HepG2 (cell line): ENCODE results near the gene MYH7. TPM values are rescaled to one million over a fixed set of nuclear protein-coding genes. Genes with fewer than 3 reads are reported as not detected.
"Not testable (repeated sequence)": the region's sequence is repeated elsewhere in the genome, so short reads cannot be mapped to it uniquely, and the experiment has no call there.

Experiments
- ATAC-seq: fragments of 200-7000 bp; cut with Tn5 transposase; 3 replicates; pipeline ENCODE4 v1.9.1; 2020; ENCODE audit warnings: mild to moderate bottlenecking, moderate library complexity
- BruUV-seq: library from RNA; stranded (reverse); fragments of 400-500 nt; replicated peaks from 2 replicates; lab custom pipeline; 2021; lab: Mats Ljungman, UMichigan
- CTCF ChIA-PET: fragments of 300-600 bp; formaldehyde crosslinking; extraction: SDS; loops from one replicate; lab custom pipeline; 2021; ENCODE audit warnings: low total read pairs, inconsistent platforms, low intra/inter-chr PET ratio; lab: Yijun Ruan, JAX
- POLR2A ChIA-PET: fragments of 350-600 bp; sonication (Branson Sonifier 250); formaldehyde crosslinking; loops from one replicate; lab custom pipeline; 2020; ENCODE audit warnings: antibody characterized with exemption, inconsistent platforms; lab: Yijun Ruan, JAX
- DNase-seq: peaks from one replicate; pipeline ENCODE4 v3.0.0-alpha.2; 2015; ENCODE audit warnings: low spot score
- FAIRE-seq: peaks from 3 replicates; lab custom pipeline; 2011; peaks lifted over from hg19 to GRCh38; lab: Jason Lieb, UNC
- H2AFZ ChIP-seq: one replicate; pipeline ENCODE4 v1.6.1; 2011; ENCODE audit warnings: low read length, inconsistent platforms
- H3K27ac ChIP-seq: fragments of 300-600 bp; 3 replicates; pipeline ENCODE4 v1.8.0; 2011; ENCODE audit warnings: mixed run types, mild to moderate bottlenecking, mixed read lengths, low read length, inconsistent platforms; ENCODE audit not compliant: insufficient read depth; ENCODE audit errors: extremely low read length
- H3K27me3 ChIP-seq, 2 experiments: fragments of 200-600 bp in 1 of 2; 2 replicates in 1 of 2; 3 replicates in 1 of 2; pipeline versions ENCODE4 v1.6.0 to v1.8.0; 2011; ENCODE audit warnings: low read length in 2 of 2, mild to moderate bottlenecking in 2 of 2, moderate library complexity in 2 of 2, inconsistent platforms in 1 of 2; ENCODE audit not compliant: insufficient read depth in 2 of 2, control insufficient read depth in 1 of 2
- H3K36me3 ChIP-seq, 2 experiments: fragments of 200-600 bp in 1 of 2; replicated peaks in 1 of 2; 2 replicates in 1 of 2; 3 replicates in 1 of 2; pipeline versions ENCODE4 v1.5.1 to v1.8.0; 2011; ENCODE audit warnings: low read length in 2 of 2, inconsistent platforms in 1 of 2; ENCODE audit not compliant: insufficient read depth in 2 of 2, control insufficient read depth in 1 of 2
- H3K4me1 ChIP-seq: 2 replicates; pipeline ENCODE4 v1.5.1; 2012; ENCODE audit warnings: low read length, inconsistent platforms; ENCODE audit not compliant: insufficient read depth
- H3K4me2 ChIP-seq: 2 replicates; pipeline ENCODE4 v1.6.0; 2011; ENCODE audit warnings: low read depth, low read length, inconsistent platforms
- H3K4me3 ChIP-seq, 3 experiments: fragments of 200-600 bp in 1 of 3; sonication (generic), shearing (Covaris generic) in 1 of 3; replicated peaks in 1 of 3; 2 replicates each; pipeline ENCODE4 v1.5.1; 2011 to 2016; ENCODE audit warnings: low read length in 3 of 3, inconsistent platforms in 2 of 3, low read depth in 2 of 3, mild to moderate bottlenecking in 2 of 3, control low read depth in 1 of 3, mixed read lengths in 1 of 3; ENCODE audit not compliant: insufficient read depth in 1 of 3
- H3K79me2 ChIP-seq: one replicate; pipeline ENCODE4 v1.6.1; 2011; ENCODE audit warnings: low read length, inconsistent platforms; ENCODE audit not compliant: insufficient read depth
- H3K9ac ChIP-seq: 2 replicates; pipeline ENCODE4 v1.6.0; 2011; ENCODE audit warnings: mild to moderate bottlenecking, low read depth, low read length, inconsistent platforms; ENCODE audit not compliant: insufficient read depth
- H3K9me3 ChIP-seq: 2 replicates; pipeline ENCODE4 v1.5.1; 2012; ENCODE audit warnings: mild to moderate bottlenecking, low read length
- H4K20me1 ChIP-seq: 2 replicates; pipeline ENCODE4 v1.6.0; 2011; ENCODE audit warnings: inconsistent platforms, mild to moderate bottlenecking, low read length, moderate library complexity; ENCODE audit not compliant: insufficient read depth
- FOXA1 ChIP-seq, 2 experiments: fragments of 450-650 bp in 1 of 2; sonication (generic) in 1 of 2; formaldehyde crosslinking in 1 of 2; IDR thresholded peaks; 2 replicates each; pipeline versions ENCODE4 v1.4.0 to v1.6.1; 2016 to 2020; ENCODE audit warnings: missing genetic modification reagents in 1 of 2
- KDM5B ChIP-seq: sonication (generic); formaldehyde crosslinking; IDR thresholded peaks from 2 replicates; pipeline ENCODE4 v1.4.0; 2020; ENCODE audit warnings: missing genetic modification reagents, mild to moderate bottlenecking, borderline replicate concordance
- ZNF225 ChIP-seq: sonication (generic); formaldehyde crosslinking; IDR thresholded peaks from 2 replicates; pipeline ENCODE4 v1.4.0; 2020; ENCODE audit warnings: mild to moderate bottlenecking, missing genetic modification reagents
- ZNF816 ChIP-seq: sonication (generic); formaldehyde crosslinking; IDR thresholded peaks from 2 replicates; pipeline ENCODE4 v1.8.0; 2022; ENCODE audit warnings: missing genetic modification reagents, mild to moderate bottlenecking, borderline replicate concordance
- WGBS: methylation state at CpG from one replicate; pipeline ENCODE4 v1.1.6; 2017; ENCODE audit warnings: low lambda C conversion rate; 5-methylcytosine and 5-hydroxymethylcytosine counted together
- in situ Hi-C: cut with HindIII; loops from 2 replicates; pipeline ENCODE4 v1.10.0; 2017; ENCODE audit warnings: low pct_unique_long_range_greater_than_20kb; ENCODE audit not compliant: extremely low pct_ligation_motif_present
- intact Hi-C: fragments of 100-400 bp; cut with micrococcal nuclease; formaldehyde crosslinking; loops from one replicate; pipeline ENCODE4 v1.10.0; 2022; ENCODE audit not compliant: unreplicated experiment
- polyA plus RNA-seq, 8 experiments: library from polyadenylated mRNA; depleted of rRNA in 3 of 8; stranded (reverse) in 7 of 8; unstranded in 1 of 8; fragments of >200 nt; fragmentation: Illumina TruSeq in 4 of 8; extraction: Trizol in 4 of 8; gene quantifications; 2 replicates each; pipeline versions ENCODE4 v1.2.1 to v1.2.3, GENCODE V29; 2011 to 2016; ENCODE audit warnings: low read depth in 4 of 8, missing spikeins in 1 of 8, mixed read lengths in 1 of 8; ENCODE audit not compliant: insufficient read depth in 1 of 8
- total RNA-seq, 5 experiments: library from RNA; depleted of rRNA; stranded (reverse); fragments of >200 nt; fragmentation: Illumina TruSeq; extraction: Trizol; gene quantifications; 2 replicates each; pipeline ENCODE4 v1.2.3, GENCODE V29; 2016; ENCODE audit warnings: low read depth in 1 of 5
- TF ChIP-seq, protein P1 (sequence below): sonication (generic); formaldehyde crosslinking; conservative IDR thresholded peaks from 2 replicates; pipeline ENCODE4 v1.8.0; 2022; ENCODE audit warnings: mild to moderate bottlenecking, moderate library complexity, missing genetic modification reagents
- TF ChIP-seq, protein P2 (sequence below): sonication (generic); formaldehyde crosslinking; IDR thresholded peaks from 2 replicates; pipeline ENCODE4 v1.4.0; 2020; ENCODE audit warnings: missing genetic modification reagents, mild to moderate bottlenecking, borderline replicate concordance

MYH7 gene
- total and polyA plus RNA-seq, 2 of the 13 experiments (the other 11 are each of a cell fraction or from before 2014, with no cell fraction given): 0.04 TPM; not detected in 1

DNA sequence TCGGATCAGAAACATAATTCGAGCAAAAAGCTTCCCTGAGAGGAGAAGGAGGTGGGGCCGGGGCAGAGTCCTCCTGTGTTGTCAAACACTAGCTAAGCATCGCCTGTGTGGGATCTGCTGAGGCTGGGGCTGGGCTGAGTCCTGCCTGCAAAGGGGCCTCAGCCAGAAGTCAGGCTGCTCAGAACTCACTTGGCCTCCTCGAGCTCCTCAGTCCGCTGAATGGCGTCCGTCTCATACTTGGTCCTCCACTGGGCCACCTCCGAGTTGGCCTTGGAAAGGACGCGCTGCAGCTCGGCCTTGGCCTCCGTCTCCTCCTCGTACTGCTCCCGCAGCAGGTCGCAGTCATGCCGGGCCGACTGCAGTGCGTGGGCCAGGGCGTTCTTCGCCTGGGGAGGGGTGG is 17.4 kb downstream of the MYH7 start:
- Histone ChIP-seq H3K4me3 (no peak overlapping the region), H3K9me3 (no peaks in the 10 kb centered on the region), H3K9ac (no peak overlapping the region), H3K4me2 (no peak overlapping the region), H3K79me2 (no peaks in the 10 kb centered on the region), H3K27me3 (peaks cover 25 to 85% of the 10 kb centered on the region in 2 experiments), H3K36me3 (no peaks in the 10 kb centered on the region), H3K4me1 (no peaks in the 10 kb centered on the region), H2AFZ (no peak overlapping the region), H4K20me1 (no peaks in the 10 kb centered on the region), H3K27ac (no peak overlapping the region)
- intact Hi-C loops: no loop called here
- ChIA-PET POLR2A (no interaction called here), CTCF (no interaction called here)
- DNase-seq (no peak), FAIRE-seq (no peak), ATAC-seq (peak; percentile 46)
- in situ Hi-C loops: no loop called here
- TF ChIP-seq ZNF816 (CRISPR knock-in tag) (no peak), KDM5B (CRISPR knock-in tag) (0 out of 2 replicates have a peak, but pooled peaks have one; percentile 11)
- TF ChIP-seq, protein P1, sequence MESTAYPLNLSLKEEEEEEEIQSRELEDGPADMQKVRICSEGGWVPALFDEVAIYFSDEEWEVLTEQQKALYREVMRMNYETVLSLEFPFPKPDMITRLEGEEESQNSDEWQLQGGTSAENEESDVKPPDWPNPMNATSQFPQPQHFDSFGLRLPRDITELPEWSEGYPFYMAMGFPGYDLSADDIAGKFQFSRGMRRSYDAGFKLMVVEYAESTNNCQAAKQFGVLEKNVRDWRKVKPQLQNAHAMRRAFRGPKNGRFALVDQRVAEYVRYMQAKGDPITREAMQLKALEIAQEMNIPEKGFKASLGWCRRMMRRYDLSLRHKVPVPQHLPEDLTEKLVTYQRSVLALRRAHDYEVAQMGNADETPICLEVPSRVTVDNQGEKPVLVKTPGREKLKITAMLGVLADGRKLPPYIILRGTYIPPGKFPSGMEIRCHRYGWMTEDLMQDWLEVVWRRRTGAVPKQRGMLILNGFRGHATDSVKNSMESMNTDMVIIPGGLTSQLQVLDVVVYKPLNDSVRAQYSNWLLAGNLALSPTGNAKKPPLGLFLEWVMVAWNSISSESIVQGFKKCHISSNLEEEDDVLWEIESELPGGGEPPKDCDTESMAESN (CRISPR knock-in tag): 0 out of 2 replicates have a peak, but pooled peaks have one; percentile 48
- TF ChIP-seq, protein P2, sequence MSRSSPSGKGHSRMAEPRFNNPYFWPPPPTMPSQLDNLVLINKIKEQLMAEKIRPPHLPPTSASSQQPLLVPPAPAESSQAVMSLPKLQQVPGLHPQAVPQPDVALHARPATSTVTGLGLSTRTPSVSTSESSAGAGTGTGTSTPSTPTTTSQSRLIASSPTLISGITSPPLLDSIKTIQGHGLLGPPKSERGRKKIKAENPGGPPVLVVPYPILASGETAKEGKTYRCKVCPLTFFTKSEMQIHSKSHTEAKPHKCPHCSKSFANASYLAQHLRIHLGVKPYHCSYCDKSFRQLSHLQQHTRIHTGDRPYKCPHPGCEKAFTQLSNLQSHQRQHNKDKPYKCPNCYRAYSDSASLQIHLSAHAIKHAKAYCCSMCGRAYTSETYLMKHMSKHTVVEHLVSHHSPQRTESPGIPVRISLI: no peak
- 44% methylated on average over 21 of the region's 21 CpGs for WGBS
- BruUV-seq: no TSS peak

DNA sequence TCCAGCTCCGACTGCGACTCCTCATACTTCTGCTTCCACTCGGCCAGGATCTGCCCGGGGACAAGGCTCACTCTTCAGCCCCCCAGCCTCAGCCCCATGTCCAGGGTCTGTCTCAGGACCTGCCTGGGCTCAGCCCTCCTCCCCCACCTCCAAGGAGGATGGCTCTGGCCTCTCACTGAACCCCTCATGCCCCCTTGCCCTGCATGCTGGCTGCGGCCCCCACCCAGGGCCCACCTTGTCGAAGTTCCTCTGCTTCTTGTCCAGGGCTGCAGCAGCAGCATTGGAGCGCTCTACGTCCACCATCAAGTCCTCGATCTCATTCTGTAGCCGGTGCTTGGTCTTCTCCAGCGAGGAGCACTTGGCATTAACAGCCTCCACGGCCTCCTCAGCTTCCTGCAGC is 18.2 kb downstream of the MYH7 start:
- H2AFZ ChIP-seq; H3K9ac ChIP-seq; H3K4me3 ChIP-seq; in situ Hi-C loops; BruUV-seq; H3K27ac ChIP-seq; H3K9me3 ChIP-seq; H3K4me2 ChIP-seq; FAIRE-seq; H4K20me1 ChIP-seq; H3K4me1 ChIP-seq; CTCF ChIA-PET; H3K79me2 ChIP-seq; H3K36me3 ChIP-seq; ATAC-seq; intact Hi-C loops; DNase-seq; POLR2A ChIA-PET; TF ChIP-seq FOXA1 (CRISPR knock-in tag; IDR thresholded peaks at IDR 0.05): not testable (repeated sequence)
- TF ChIP-seq ZNF225 (CRISPR knock-in tag) (0 out of 2 replicates have a peak, but pooled peaks have one; percentile 14), FOXA1 (IDR thresholded peaks at IDR 0.05) (0 out of 2 replicates have a peak, but pooled peaks have one; percentile 8)
- H3K27me3 ChIP-seq: peaks cover 31 to 93% of the 10 kb centered on the region in 2 experiments
- 41% methylated on average over 12 of the region's 12 CpGs for WGBS
